Gastroesophageal sphincter (tissue), 4 donors: ENCODE data around the gene TRRAP. TPM values are rescaled to one million over a fixed set of nuclear protein-coding genes. Genes with fewer than 3 reads are reported as not detected.

Source experiments
- ATAC-seq: fragments of 150-250 bp; one replicate; pipeline ENCODE4 v1.9.1; 2016; ENCODE audit warnings: mild to moderate bottlenecking, moderate library complexity
- H3K27ac ChIP-seq, 4 donors: fragments of 200-600 bp; sonication (generic) in 3 of 4; 1 replicate in 3 of 4; 2 replicates in 1 of 4; pipeline ENCODE4 v1.5.1; 2016 to 2019
- H3K27me3 ChIP-seq: fragments of 200-600 bp; sonication (generic); one replicate; pipeline ENCODE4 v1.5.1; 2019
- H3K36me3 ChIP-seq, 2 donors: fragments of 200-600 bp; sonication (generic); one replicate each; pipeline ENCODE4 v1.5.1; 2019; ENCODE audit warnings: control low read depth in 1 of 2
- H3K4me1 ChIP-seq, 3 donors: fragments of 200-600 bp; sonication (generic); 1 replicate in 2 of 3; 2 replicates in 1 of 3; pipeline ENCODE4 v1.5.1; 2016 to 2019; ENCODE audit warnings: control low read depth in 2 of 3
- H3K4me3 ChIP-seq, 2 donors: fragments of 200-600 bp; sonication (generic); one replicate each; pipeline ENCODE4 v1.5.1; 2019; ENCODE audit warnings: mild to moderate bottlenecking in 1 of 2, moderate library complexity in 1 of 2
- H3K9me3 ChIP-seq, 3 donors: fragments of 200-600 bp; sonication (generic); one replicate each; pipeline ENCODE4 v1.5.1; 2017 to 2019; ENCODE audit warnings: control low read depth in 2 of 3
- CTCF ChIP-seq, 4 experiments: fragments of 200-600 bp in 2 of 4; fragments of 450-650 bp in 2 of 4; sonication (generic) in 1 of 4; IDR thresholded peaks; one replicate each; pipeline ENCODE4 v1.5.1; 2017 to 2019; ENCODE audit warnings: antibody characterized with exemption in 4 of 4, mild to moderate bottlenecking in 2 of 4, moderate library complexity in 2 of 4
- EP300 ChIP-seq: sonication (generic); formaldehyde crosslinking; IDR thresholded peaks from one replicate; pipeline ENCODE4 v1.6.1; 2017; ENCODE audit warnings: antibody characterized with exemption, mild to moderate bottlenecking
- POLR2A ChIP-seq, 2 donors: fragments of 450-650 bp; IDR thresholded peaks; one replicate each; pipeline ENCODE4 v1.6.1; 2017; ENCODE audit warnings: antibody characterized with exemption in 2 of 2, mild to moderate bottlenecking in 2 of 2, moderate library complexity in 1 of 2
- POLR2AphosphoS5 ChIP-seq: sonication (generic); formaldehyde crosslinking; IDR thresholded peaks from one replicate; pipeline ENCODE4 v1.6.1; 2017; ENCODE audit warnings: antibody characterized with exemption
- WGBS, 2 donors: methylation state at CpG; one replicate each; pipeline ENCODE4 v1.1.5; 2018; ENCODE audit warnings: low coverage in 1 of 2; 5-methylcytosine and 5-hydroxymethylcytosine counted together
- total RNA-seq, 4 donors: library from RNA; depleted of rRNA; stranded (reverse); fragments of >200 nt; gene quantifications; one replicate each; pipeline ENCODE4 v1.1.0, GENCODE V29; 2016

The TRRAP gene
- total RNA-seq, 4 donors from 2014 or later = 19.1 to 34.8 (median 28.4) TPM

DNA sequence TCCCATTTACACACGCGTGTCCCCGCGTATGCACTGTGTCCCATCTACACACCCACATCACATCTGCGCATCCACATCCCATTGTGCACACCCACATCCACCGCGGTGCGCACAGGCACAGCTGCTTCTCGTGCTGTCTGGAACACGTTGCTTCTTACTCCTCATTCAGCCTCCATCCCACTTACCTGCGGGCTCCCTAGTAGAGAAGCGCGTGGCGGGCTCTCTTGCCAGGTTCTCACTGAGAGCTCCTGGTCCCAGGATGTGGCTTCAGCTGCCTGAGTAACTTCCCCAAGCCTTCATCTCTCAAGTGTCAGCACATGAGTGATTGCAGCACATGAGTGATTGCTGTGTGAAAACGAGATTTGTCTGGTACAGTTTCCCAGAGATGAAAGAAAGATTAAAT lies 117.8 kb downstream of the TRRAP start:
- Histone ChIP-seq H3K4me1 (peaks cover 0 to 12% (median 0%) of the 10 kb centered on the region in 3 donors), H3K36me3 (peaks cover 0 to 89% of the 10 kb centered on the region in 2 donors), H3K4me3 (no peak overlapping the region), H3K9me3 (no peaks in the 10 kb centered on the region), H3K27ac (no peak overlapping the region), H3K27me3 (no peaks in the 10 kb centered on the region)
- no peak for ATAC-seq
- WGBS, 2 donors = 90 to 91% methylated on average over 11 to 14 of the region's 15 CpGs
- TF ChIP-seq EP300 = no peak
- no peak for TF ChIP-seq POLR2AphosphoS5
- no peak for TF ChIP-seq CTCF (IDR thresholded peaks at IDR 0.05)
- TF ChIP-seq POLR2A (IDR thresholded peaks at IDR 0.05) = no peak

DNA sequence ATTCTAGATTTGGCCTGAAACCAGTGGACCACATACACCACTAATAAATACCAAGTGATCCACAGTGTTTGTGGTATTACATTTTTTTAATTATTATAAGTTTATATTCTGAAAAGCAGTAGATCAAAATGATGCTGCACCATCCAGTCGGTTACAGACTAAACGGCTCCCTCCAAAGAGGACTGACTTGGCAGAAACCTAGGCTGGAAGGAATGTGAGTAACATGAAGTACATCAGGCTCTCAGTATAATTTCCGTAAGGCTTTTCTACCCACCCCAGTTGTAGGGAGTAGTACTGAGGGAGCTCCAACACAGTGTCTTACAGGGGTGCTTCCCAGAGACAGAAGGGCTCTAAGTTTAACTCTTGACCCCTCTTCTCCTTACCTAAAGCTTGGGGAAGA lies 119.5 kb downstream of the TRRAP start:
- Histone ChIP-seq H3K27ac (peak overlapping the region in 1 of 4 donors; percentile 13), H3K9me3 (no peaks in the 10 kb centered on the region), H3K27me3 (no peaks in the 10 kb centered on the region), H3K36me3 (peaks cover 0 to 89% of the 10 kb centered on the region in 2 donors), H3K4me1 (peaks cover 0 to 12% (median 0%) of the 10 kb centered on the region in 3 donors), H3K4me3 (no peak overlapping the region)
- peak; percentile 45 for ATAC-seq
- TF ChIP-seq POLR2A (IDR thresholded peaks at IDR 0.05) (no peak), EP300 (no peak), CTCF (IDR thresholded peaks at IDR 0.05) (no peak), POLR2AphosphoS5 (no peak)
- 17 to 23% methylated on average over 3 of the region's 3 CpGs for WGBS, 2 donors

- no peak for TF ChIP-seq EP300
- TF ChIP-seq POLR2A (IDR thresholded peaks at IDR 0.05) = no peak
- TF ChIP-seq POLR2AphosphoS5 = no peak
- TF ChIP-seq CTCF (IDR thresholded peaks at IDR 0.05) = no peak
- no peaks in the 10 kb centered on the region for H3K27me3 ChIP-seq
- no peak for ATAC-seq
- 70 to 72% methylated on average over 2 to 5 of the region's 10 CpGs for WGBS, 2 donors
- no peak overlapping the region for H3K4me3 ChIP-seq
- peaks cover 0 to 12% (median 0%) of the 10 kb centered on the region in 3 donors for H3K4me1 ChIP-seq
- H3K36me3 ChIP-seq = peaks cover 0 to 89% of the 10 kb centered on the region in 2 donors
- H3K27ac ChIP-seq = no peak overlapping the region
- no peaks in the 10 kb centered on the region for H3K9me3 ChIP-seq
These were observed 120.7 kb downstream of the TRRAP start for GRCh38 chr7:98998821-98999725.

DNA sequence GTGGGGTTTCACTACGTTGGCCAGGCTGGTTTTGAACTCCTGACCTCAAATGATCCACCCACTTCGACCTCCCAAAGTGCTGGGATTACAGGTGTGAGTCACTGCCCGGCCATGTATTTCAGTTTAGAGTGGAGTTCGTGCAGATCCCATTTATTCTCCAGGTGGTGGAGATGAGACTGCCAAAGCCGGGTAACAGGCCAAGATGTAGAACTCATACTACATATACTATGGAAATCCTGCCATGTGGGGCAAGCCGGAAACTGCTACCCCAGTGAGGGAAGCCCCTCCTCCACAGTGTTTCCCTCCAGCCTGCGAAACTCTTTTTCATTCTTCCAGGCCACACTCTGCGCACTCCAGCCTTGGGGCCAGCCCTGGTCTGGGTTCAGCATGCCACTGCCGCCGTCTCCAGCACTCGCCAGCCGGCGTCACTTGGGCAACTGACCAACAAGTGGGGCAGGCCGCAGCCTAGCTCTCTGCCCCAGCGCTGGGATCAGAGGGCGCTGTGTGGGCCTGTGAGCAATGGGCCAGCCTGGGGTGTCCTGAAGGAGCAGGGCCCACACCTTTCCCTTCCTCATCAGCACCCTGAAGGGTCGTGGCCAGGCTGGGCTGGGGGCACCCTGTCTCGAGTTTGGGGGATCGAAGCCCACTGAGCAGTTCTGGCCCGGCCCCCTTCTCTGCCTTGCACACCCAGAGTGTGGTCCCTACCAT lies 122.0 kb downstream of the TRRAP start:
- no peaks in the 10 kb centered on the region for H3K9me3 ChIP-seq
- no peak for ATAC-seq
- H3K4me1 ChIP-seq = peaks cover 0 to 12% (median 0%) of the 10 kb centered on the region in 3 donors
- no peak overlapping the region for H3K4me3 ChIP-seq
- no peak overlapping the region for H3K27ac ChIP-seq
- 80% methylated on average over 2 of the region's 20 CpGs; no CpG with 5 or more reads in 1 of the 2 donors for WGBS, 2 donors
- TF ChIP-seq EP300 (no peak), CTCF (IDR thresholded peaks at IDR 0.05) (no peak), POLR2AphosphoS5 (no peak), POLR2A (IDR thresholded peaks at IDR 0.05) (no peak)
- H3K36me3 ChIP-seq = peaks cover 0 to 89% of the 10 kb centered on the region in 2 donors
- no peaks in the 10 kb centered on the region for H3K27me3 ChIP-seq
